Prostate gland (tissue), 2 donors: Measurements from ENCODE around the gene AKAP13. TPM values are rescaled to one million over a fixed set of nuclear protein-coding genes. Genes with fewer than 3 reads are reported as not detected.

Experiments used
- DNase-seq: peaks from one replicate; pipeline ENCODE4 v3.0.0-alpha.2; 2019; ENCODE audit warnings: low spot score
- H3K27ac ChIP-seq, 2 donors: fragments of 200-600 bp; sonication (generic); 2 replicates each; pipeline ENCODE4 v1.5.1; 2017 to 2019
- H3K27me3 ChIP-seq: fragments of 200-600 bp; sonication (generic); replicated peaks from 2 replicates; pipeline ENCODE4 v1.5.1; 2019; ENCODE audit not compliant: insufficient read depth
- H3K36me3 ChIP-seq, 2 donors: fragments of 200-600 bp; sonication (generic); 1 replicate in 1 of 2; 2 replicates in 1 of 2; pipeline versions ENCODE4 v1.5.1 to v1.8.1; 2017 to 2019
- H3K4me1 ChIP-seq: fragments of 200-600 bp; sonication (generic); replicated peaks from 2 replicates; pipeline ENCODE4 v1.5.1; 2019
- H3K4me3 ChIP-seq, 2 donors: fragments of 200-600 bp; sonication (generic); 2 replicates each; pipeline ENCODE4 v1.5.1; 2017 to 2019
- H3K9me3 ChIP-seq: fragments of 200-600 bp; sonication (generic); 2 replicates; pipeline ENCODE4 v1.5.1; 2017
- CTCF ChIP-seq, 4 experiments: fragments of 200-600 bp in 2 of 4; fragments of 450-650 bp in 2 of 4; sonication (generic) in 2 of 4; IDR thresholded peaks; 1 replicate in 3 of 4; 2 replicates in 1 of 4; pipeline ENCODE4 v1.5.1; 2016 to 2019; ENCODE audit warnings: antibody characterized with exemption in 4 of 4, mild to moderate bottlenecking in 2 of 4, moderate library complexity in 2 of 4
- POLR2A ChIP-seq: fragments of 450-650 bp; IDR thresholded peaks from one replicate; pipeline ENCODE4 v1.6.1; 2016; ENCODE audit warnings: antibody characterized with exemption, mild to moderate bottlenecking
- POLR2AphosphoS5 ChIP-seq: sonication (generic); formaldehyde crosslinking; IDR thresholded peaks from one replicate; pipeline ENCODE4 v1.6.1; 2017; ENCODE audit warnings: antibody characterized with exemption
- WGBS: methylation state at CpG from one replicate; pipeline ENCODE4 v1.1.5; 2018; 5-methylcytosine and 5-hydroxymethylcytosine counted together
- intact Hi-C: fragments of 100-400 bp; cut with DNase I; formaldehyde crosslinking; loops from one replicate; pipeline ENCODE4 v1.14.2; 2022
- total RNA-seq, 2 donors: library from RNA; depleted of rRNA; stranded (reverse); fragments of >200 nt; gene quantifications; one replicate each; pipeline ENCODE4 v1.1.0, GENCODE V29; 2016

The AKAP13 gene
- total RNA-seq, 2 donors from 2014 or later = 102 to 195 TPM

GRCh38 chr15:85495544-85495943 lies 115.1 kb downstream of the AKAP13 start:
- H3K27ac ChIP-seq = no peak overlapping the region
- H3K27me3 ChIP-seq = no peaks in the 10 kb centered on the region
- no peak for DNase-seq
- 76% methylated on average over 2 of the region's 2 CpGs for WGBS
- H3K36me3 ChIP-seq = no peaks in the 10 kb centered on the region
- no peak overlapping the region for H3K4me3 ChIP-seq
- intact Hi-C loops = no loop called here
- no peak for TF ChIP-seq POLR2A
- no peak for TF ChIP-seq POLR2AphosphoS5
- no peak for TF ChIP-seq CTCF (IDR thresholded peaks at IDR 0.05)
- peaks cover 6% of the 10 kb centered on the region for H3K4me1 ChIP-seq
- no peaks in the 10 kb centered on the region for H3K9me3 ChIP-seq

GRCh38 chr15:85496151-85496550 lies 115.7 kb downstream of the AKAP13 start:
- Histone ChIP-seq H3K9me3 (no peaks in the 10 kb centered on the region), H3K4me3 (no peak overlapping the region), H3K27ac (no peak overlapping the region), H3K36me3 (no peaks in the 10 kb centered on the region), H3K27me3 (no peaks in the 10 kb centered on the region), H3K4me1 (peaks cover 6% of the 10 kb centered on the region)
- no peak for DNase-seq
- TF ChIP-seq POLR2A (no peak), CTCF (IDR thresholded peaks at IDR 0.05) (no peak)
- 44% methylated on average over 8 of the region's 8 CpGs for WGBS
- intact Hi-C loops = no loop called here

- H3K36me3 ChIP-seq = no peaks in the 10 kb centered on the region
- H3K4me3 ChIP-seq = no peak overlapping the region
- WGBS = 12% methylated on average over 2 of the region's 2 CpGs
- intact Hi-C loops = no loop called here
- no peak overlapping the region for H3K27ac ChIP-seq
- no peaks in the 10 kb centered on the region for H3K27me3 ChIP-seq
- peaks cover 6% of the 10 kb centered on the region for H3K4me1 ChIP-seq
- DNase-seq = no peak
- no peaks in the 10 kb centered on the region for H3K9me3 ChIP-seq
- no peak for TF ChIP-seq POLR2AphosphoS5
- no peak for TF ChIP-seq POLR2A
- TF ChIP-seq CTCF (IDR thresholded peaks at IDR 0.05) = no peak
Observed at GRCh38 chr15:85496551-85497171, 116.3 kb downstream of the AKAP13 start.

GRCh38 chr15:85497172-85497569 lies 116.8 kb downstream of the AKAP13 start:
- Histone ChIP-seq H3K4me3 (no peak overlapping the region), H3K4me1 (peaks cover 6% of the 10 kb centered on the region), H3K27ac (no peak overlapping the region), H3K9me3 (no peaks in the 10 kb centered on the region), H3K36me3 (no peaks in the 10 kb centered on the region), H3K27me3 (no peaks in the 10 kb centered on the region)
- TF ChIP-seq CTCF (IDR thresholded peaks at IDR 0.05) (no peak), POLR2AphosphoS5 (no peak), POLR2A (no peak)
- WGBS = 35% methylated on average over 2 of the region's 2 CpGs
- intact Hi-C loops = no loop called here
- DNase-seq = no peak

- TF ChIP-seq POLR2AphosphoS5 (no peak), CTCF (IDR thresholded peaks at IDR 0.05) (no peak), POLR2A (no peak)
- WGBS = 63% methylated on average over 6 of the region's 6 CpGs
- intact Hi-C loops = no loop called here
- H3K4me1 ChIP-seq = peaks cover 6% of the 10 kb centered on the region
- no peak for DNase-seq
- no peak overlapping the region for H3K27ac ChIP-seq
- no peak overlapping the region for H3K4me3 ChIP-seq
- H3K9me3 ChIP-seq = no peaks in the 10 kb centered on the region
- H3K36me3 ChIP-seq = no peaks in the 10 kb centered on the region
- no peaks in the 10 kb centered on the region for H3K27me3 ChIP-seq
Observed at GRCh38 chr15:85498471-85498870, 118.1 kb downstream of the AKAP13 start.
